C1 segment of cervical spinal cord (tissue), 14 donors: ENCODE measurements around the gene TLCD1.
"Not testable (repeated sequence)": the region's sequence is repeated elsewhere in the genome, so short reads cannot be mapped to it uniquely, and the experiment has no call there.

Experiments used
- DNase-seq, 14 donors: peaks; one replicate each; lab custom pipeline; 2025; lab: John Stamatoyannopoulos, UW

Gene TLCD1

DNA sequence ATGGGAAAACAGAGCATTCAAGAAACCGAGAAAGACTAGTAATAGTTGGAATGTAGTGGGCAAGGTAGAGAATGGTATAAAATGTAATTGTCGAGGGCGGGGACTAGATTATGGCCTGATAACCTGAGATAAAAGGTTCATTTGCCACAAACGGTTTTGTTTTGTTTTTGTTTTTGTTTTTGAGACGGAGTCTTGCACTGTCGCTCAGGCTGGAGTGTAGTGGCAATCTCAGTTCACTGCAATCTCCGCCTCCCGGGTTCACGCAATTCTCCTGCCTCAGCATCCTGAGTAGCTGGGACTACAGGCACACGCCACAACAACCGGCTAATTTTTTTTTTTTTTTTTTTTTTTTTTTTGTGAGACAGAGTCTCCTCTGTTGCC is 3.9 kb upstream of the TLCD1 start:
- DNase-seq = no peak

DNA sequence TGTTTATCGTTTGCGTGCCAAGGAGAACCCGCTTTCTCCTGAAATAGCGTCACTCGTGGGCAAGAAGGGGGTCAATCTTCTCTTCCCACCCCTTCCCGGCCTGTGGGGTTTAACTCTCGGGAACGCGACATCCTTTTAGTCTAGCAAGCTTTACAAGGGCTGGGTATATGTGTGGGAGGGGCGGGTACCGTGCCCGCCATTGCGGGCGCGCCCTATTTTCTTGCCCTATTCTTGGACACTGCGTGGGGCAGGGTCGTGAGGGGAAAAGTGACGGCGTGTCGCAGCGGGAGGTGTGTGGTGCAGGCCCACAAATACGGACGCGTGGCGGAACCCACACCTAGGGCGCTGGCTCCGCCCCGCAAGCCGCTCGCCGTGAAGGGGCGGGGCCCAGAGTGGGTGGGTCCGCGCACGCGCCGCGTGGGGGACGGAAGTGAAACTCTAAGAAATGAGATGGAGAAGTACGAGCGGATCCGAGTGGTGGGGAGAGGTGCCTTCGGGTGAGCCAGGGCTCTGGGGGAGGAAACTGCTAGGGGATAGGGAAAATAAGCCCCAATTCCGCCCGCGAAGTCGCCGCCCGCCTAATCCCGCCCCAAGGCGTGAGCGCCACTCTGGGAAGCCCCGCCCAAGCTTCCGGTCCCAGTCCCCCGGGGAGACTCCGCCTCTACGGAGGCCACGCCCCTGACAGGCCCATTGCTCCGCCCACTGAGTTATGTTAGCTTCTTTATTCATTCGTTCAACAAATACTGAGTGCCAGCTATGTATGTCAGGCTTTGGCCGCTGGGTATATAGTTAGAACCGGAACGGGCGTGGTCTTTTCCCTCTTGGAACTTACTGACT is 2.5 kb upstream of the TLCD1 start, which contains the start of gene NEK8:
TSS of gene NEK8 (plus strand) at position 425 of the 837 bp plus-strand sequence. CDS start at position 451, 26 bp downstream.
- peak in 13 of 14 donors; percentile 44 to 99 (median 89) for DNase-seq

DNA sequence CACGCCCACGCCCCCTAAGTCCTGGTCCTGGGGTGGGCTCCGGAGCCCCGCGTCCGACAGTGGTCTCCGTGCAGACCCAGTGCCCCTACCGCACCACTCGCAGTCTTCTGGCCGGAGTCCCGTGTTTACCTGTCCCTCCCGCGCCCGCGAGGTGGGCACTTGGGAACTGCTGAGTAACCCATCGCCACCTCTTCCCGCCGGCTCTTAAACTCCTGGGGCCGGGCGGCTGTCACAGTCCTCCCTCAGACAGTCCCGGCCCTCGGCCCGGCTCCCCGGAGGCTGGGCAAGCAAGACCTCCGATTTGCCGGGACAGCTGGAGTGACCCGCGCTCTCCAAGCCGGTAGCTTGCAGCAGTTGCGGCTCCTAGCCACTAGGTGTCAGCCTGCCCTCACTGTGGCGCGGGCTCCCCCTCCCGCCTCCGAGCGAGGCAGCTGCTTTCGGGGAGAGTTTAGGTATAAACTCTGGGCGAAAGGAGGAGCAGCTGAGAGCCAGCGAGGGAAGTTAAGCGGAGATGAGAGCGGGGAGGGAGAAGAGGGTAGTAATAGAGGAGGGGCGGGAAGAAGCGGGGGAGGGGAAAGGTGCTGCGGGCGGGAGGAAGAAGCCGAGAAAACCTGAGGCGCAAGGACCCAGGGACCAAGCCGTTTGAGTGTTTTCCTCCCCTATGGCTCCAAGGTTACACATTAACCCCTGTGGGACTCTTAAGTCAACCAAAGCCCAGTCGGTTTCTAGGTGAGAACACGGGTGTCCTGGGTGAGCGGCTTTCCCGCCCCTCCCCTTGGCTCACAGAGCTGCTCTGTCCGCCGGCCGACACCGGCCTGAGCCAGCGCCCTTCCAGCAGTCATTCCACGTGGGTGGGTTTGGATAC is 826 bp upstream of the TLCD1 start:
- peak in 13 of 14 donors; percentile 55 to 92 (median 86) for DNase-seq

DNA sequence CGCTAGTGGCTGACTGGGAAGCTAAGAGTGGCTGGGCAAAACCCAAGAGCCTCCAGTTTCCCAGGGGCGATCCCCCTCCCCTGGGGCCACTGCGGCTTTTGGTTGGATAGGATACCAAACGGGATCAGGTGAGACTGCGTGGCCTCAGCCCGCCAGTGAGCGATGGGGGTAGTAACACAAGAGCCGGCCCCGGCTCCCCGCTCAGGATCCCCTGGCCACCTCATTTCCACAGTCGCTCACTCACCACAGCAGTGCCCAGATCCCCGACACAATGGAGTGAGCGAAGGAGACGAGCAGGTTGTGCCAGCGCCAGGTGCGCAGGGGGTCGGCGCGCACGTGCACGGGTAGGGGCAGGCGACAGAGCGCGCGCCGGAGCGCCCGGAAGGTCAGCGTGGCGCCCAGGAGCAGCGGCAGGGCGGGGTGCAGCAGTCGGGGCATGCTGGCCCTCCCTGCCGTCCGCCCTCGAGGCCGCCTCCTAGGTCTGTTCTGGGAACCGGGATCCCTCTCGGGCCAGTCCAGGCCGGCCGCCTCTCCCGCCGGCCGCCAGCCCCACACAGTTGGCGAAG is 290 bp downstream of the TLCD1 start:
- DNase-seq = peak in 3 of 14 donors; percentile 32 to 79 (median 33)

DNA sequence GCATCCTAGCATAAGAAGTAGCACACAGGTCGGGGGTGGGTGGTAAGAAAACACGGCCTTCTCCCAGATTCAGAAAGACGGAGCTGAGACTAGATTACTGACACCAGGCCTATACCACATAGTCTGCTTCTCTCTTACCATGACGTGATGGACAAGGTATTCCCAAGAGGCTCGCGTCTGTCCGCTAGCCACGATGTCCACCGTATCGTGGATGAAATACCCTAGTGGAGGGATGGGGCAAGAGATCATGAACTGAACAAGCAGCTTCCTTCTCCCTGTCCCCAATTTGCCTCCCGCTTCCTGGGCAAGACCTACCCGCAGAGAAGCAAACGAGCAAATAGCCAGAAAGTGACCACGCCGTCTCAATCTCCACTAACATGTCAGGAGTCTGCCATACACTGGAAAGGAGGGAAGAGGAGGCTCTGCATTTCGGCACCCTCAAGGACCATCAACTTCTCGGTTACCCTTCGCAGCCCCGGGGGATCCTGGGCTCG is 820 bp downstream of the TLCD1 start:
- DNase-seq = peak in 1 of 14 donors; percentile 20

DNA sequence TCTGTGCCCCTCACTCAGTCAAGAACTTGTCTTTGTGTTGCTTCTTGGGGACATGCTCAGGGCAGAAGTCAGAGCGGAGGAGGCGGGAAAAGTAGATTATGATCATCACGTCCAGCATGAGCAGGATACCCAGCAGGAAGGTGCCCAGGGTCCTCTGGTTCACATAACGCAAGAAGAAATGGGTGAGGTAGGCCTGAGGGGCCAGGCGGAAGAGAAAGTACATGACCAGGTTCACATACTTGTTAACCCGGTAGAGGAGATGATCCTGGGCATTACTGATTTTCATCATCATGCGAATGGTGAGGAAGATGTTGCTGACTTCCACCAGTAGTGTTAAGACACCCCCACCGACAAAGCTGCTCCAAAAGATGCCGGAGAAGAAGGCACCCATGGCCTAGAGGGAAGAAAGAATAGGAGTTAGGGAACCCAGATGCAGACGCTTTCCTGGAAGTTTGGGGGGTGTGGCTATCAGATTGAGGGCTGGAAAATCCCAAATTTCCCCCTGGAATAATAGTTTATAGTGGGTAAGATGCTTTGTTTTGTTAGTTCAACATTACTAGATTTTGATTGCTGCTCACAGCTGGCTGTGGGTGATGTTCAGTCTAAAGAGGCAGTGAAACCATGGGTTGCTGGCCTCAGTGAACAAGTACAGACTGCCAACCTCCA is 1.4 kb downstream of the TLCD1 start:
- DNase-seq = no peak

DNA sequence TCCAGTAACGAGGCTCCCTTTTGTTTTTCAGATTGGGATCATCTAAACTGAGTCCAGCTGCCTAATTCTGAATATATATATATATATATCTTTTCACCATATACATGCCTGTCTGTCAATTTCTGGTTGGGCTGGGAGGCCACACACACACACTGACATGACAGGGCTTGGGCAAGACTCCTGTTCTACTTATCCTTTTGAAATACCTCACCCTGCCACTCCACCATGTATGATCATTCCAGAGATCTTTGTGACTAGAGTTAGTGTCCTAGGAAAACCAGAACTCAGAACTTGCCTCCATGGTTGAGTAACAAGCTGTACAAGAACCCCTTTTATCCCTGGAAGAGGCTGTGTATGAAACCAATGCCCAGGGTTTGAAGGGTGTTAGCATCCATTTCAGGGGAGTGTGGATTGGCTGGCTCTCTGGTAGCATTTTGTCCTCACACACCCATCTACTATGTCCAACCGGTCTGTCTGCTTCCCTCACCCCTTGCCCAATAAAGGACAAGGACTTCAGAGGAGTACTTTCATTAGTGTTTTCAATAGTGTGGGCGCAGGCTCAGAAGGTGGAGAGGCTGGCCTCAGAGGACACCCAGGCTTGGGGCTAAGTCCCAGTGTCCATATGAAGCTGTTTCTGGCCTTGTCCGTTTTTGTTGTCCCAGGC is 2.1 kb downstream of the TLCD1 start:
- DNase-seq = not testable (repeated sequence)

DNA sequence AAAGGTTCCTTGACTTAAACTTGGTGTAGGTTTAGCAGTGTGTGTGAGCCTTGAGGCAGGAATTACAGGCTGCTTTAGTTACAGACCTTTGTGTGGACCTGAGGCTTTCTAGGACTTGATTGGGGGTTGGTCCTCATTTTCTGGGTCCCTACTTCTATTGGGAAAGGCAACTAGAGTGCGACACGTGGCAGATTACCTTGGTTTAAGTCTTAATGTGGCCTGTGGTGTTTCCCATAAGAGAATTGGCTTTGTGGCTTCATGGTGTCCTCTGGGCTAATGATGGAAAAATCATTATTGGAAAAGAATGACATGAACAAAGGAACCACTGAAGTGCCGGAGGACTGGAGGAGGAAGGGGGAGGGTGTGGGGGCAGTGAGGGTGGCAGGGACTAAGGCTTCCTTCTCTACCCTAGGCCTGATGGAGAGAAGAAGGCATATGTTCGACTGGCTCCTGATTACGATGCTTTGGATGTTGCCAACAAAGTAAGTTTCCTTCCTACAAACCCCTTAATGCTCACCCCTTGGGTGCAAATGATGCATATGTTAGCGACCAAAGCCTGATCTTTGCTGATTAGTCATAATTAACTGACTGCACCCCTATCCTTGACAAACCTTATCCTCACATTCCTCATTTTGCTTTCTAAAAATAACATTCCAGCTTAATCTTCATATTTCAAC is 2.7 kb downstream of the TLCD1 start:
- no peak for DNase-seq

DNA sequence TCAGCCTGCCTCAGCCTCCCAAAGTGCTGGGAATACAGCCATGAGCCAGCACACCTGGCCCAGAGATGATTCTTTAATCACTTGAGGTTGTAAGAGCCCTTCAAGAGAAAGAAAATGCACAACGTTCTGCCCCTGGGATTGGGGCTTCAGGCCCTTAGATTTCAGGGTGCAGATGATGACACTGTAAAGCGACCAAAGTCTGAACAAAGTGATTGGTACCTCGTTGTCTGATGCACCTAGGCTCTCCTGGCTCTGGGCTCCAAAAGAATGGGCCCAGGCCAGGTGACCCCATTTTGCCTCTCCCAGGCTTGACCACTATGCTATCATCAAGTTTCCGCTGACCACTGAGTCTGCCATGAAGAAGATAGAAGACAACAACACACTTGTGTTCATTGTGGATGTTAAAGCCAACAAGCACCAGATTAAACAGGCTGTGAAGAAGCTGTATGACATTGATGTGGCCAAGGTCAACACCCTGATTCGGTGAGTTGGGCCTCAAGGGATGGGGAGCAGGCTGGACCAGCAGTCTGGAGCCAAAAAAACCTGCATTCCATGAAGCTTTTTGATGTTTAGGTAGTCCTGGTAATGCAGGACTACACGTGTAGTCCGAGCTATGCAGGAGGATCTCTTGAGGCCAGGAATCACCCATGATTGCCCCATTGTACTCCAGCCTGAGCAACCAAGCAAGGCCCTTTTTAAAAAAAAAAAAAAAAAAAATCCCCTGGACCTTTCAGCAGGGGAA is 3.4 kb downstream of the TLCD1 start:
- DNase-seq = no peak

DNA sequence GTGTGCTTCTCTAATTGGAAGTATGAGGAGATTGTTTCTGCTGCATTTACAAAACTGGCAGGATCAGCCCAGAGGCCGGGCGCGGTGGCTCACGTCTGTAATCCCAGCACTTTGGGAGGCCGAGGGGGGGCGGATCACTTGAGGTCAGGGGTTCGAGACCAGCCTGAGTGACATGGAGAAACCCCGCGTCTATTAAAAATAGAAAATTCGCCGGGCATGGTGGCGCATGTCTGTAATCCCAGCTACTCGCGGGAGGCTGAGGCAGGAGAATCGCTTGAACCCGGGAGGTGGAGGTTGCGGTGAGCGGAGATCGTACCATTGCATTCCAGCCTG is 5.1 kb downstream of the TLCD1 start:
- not testable (repeated sequence) for DNase-seq

DNA sequence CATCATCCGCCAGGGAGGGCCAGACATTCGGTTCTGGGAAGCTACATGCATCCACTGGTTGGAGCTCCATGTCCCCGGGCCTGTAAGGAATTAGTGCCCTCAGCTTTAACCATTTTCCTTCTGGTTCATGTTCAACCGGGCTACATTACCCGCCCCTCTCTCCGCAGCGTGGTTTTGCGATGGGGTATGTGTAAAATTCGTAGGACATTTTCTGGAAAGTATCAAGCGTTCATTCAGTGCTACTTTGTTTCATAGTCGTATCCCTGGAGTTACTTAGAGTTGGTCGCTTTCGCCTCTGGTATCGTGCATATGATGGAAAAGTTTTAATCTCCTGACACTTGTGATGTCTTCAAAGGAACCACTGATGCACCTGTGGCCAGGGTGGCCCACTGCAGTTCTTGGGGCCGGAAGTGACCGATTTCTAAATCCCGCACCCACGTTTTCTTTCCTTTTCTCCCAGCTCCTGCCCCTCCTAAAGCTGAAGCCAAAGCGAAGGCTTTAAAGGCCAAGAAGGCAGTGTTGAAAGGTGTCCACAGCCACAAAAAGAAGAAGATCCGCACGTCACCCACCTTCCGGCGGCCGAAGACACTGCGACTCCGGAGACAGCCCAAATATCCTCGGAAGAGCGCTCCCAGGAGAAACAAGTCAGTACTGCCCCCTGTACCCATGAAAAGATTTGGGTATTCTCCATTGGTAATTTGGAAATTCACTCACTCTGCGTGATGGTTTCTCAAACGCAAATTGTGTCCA is 5.6 kb downstream of the TLCD1 start:
- peak in 1 of 14 donors; percentile 7 for DNase-seq

DNA sequence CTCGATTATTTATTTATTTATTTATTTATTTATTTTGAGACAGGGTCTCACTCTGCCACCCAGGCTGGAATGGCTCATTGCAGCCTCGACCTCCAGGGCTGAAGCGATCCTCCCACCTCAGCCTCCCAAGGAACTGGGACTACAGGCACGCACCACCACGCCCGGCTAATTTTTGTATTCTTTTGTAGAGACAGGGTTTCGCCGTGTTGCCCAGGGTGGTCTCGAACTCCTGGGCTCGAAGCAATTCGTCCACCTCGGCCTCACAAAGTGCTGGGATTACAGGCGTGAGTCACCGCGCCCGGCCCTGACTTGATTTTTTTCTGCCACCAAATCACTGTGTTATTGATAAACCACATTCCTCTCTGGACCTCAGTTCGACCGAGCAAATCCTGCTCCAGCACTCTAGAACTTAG is 7.0 kb downstream of the TLCD1 start:
- no peak for DNase-seq

DNA sequence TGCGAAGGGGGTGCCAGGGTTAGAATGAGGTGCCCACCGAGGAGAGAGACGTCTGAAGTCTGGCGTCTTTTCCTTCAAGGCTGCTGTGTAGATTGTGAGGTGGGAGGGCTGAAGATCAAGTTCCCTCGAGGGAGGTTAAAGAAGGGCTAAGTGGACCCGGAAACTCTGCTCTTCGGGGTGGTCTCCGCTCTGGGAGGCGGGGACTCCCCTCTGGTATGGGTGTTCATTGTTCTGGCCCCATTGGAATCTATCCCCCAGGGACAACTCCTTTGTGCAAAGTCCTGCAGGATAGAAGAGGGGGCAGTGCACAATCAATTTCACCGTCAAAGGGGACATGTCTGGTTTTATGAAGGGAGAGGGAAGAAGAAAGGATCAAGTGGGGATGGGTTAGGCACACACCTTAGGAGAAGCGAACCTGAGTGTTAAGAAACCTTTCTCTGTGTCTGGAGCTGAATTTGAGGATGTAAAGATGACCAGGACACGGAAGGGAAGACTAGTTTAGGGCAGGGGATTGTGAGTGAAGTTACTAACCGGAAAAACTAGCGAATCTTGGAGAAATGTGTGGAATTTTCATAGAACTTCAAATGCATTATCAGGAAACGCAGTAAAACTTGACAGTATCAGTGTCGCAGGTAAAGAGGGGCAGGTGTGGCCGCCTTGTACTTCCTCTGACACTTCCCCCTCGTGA is 7.6 kb downstream of the TLCD1 start:
- DNase-seq = no peak

DNA sequence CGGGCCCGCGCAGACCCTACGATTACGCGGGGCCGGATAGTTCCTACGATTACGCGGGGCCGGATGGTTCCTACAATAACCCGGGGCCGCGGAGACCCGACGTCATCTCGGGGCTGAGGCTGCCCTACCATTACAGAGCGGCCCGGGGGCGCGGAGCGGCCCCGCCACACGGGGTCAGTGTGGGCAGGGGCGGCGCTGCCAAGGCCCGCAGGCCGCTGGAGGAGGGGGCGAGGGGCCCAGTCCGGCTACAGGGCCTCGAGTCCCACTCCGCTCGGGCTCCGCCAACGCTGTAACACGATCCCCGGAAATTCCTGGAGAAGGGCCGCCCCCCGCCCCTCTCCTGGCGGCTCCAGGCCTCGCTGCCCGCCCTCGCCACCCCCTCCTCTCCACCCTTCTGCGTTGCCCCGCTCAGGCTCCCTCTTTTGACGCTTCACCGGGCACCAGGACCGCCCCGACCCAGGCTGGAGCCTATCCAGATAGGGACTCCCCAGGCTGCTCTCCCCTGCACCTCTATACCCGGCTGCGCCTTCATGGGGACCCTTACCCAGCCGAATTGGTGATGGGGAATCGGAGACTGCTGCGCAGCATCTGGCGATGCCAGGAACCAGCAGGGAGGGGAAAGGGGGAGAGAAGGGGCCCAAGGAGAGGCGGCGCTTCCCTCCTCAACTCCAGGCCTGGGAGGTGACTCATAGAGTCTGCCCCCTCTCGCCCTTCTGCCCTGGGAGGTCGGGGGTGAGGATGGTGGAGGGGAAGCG is 8.3 kb downstream of the TLCD1 start, which contains the start of gene RAB34:
TSS of gene RAB34 (minus strand) at position 291 of the 755 bp plus-strand sequence. CDS start 602 bp downstream, outside the sequence.
- peak in 10 of 14 donors; percentile 15 to 86 (median 52) for DNase-seq

DNA sequence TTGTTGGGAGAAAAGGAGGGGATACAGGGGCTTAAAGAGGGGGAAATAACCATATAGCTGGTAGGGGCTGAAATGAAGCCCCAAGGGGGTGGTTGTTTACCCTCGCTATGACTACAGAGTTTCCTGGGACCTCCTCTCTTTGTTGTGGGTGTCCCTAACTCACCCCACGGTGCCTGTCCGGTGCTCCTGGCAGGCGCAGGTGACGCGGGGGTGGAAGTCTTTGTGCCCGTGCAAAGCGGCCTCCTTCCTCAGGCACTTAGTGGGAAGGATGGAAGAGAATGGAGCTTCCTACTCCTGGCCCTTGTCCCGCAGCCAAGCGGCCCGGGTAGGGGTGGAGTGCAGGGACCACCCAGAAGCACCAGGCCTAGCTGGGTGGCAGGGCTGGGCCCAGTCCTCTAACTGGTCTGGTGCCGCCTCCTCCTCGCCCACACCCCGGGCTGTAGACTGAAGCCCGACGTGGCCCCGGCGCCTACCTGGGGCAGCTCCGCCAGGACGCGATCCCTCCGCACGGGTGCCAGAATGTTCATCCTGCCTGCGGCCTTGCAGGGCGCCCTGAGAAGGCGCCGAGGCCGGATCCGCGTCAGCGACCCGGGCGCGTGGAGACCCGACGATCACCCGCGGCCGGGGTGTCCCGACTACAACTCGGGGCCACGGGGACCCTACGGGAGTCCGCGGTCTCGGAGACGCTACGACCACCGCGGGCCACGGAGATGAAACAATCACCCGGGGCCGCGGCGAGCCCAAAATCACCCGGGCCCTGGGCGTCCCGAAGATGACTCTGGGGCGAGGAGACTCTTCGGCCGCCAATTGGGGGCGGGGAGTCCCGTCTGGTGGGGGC is 9.1 kb downstream of the TLCD1 start:
- no peak for DNase-seq

DNA sequence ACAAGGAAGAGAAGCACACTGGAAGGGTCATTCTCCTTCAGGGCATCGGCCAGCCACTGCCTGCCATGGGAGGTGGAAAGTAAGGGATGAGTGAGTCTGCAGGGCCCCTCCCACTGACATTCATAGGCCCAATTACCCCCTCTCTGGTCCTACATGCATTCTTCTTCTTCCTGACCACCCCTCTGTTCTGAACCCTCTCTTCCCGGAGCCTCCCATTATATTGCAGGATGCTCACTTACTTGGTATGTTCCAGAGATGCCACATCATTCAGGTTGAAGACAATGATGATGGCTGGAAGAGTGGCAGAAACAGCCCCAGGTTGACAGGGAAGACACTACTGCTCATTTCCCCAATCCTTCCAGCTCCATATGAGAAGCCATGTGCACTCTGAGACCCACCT is 10.8 kb downstream of the TLCD1 start:
- DNase-seq = no peak
